ENCODE measurements around the gene SLC17A3. TPM values are rescaled to one million over a fixed set of nuclear protein-coding genes. Genes with fewer than 3 reads are reported as not detected.

The SLC17A3 gene
- total RNA-seq, 2 experiments from 2014 or later, result 0.06 TPM; not detected in 1

DNA sequence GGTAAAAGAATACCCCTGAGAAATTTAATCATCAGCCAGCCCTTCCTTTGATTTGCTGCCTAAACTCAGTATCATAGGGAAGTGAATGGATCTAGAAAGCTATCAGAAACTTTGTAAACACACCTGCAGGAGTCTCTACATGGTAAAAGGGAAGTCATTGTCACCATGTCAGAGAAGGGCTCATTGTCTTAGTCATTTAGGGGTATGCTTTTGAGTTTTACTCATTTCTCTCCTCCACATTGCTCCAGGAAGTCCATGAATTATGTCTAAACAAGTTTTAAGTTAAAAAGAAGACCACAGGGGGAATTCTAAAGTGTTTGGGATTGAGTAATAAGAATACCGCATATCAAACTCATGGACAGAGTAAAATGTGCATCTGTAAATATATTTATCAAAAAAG is 44.7 kb downstream of the SLC17A3 start:
- ChIA-PET POLR2A (no interaction called here), CTCF (ENCODE audit: unreplicated experiment) (no interaction called here)
- Histone ChIP-seq H3K9me2 (ENCODE audit: insufficient read depth, low read length) (no peaks in the 10 kb centered on the region), H3K4me3 (ENCODE audit: low read depth, low read length, poor library complexity, severe bottlenecking) (no peak overlapping the region), H3K4me1 (ENCODE audit: insufficient read depth, low read length, poor library complexity, severe bottlenecking) (no peaks in the 10 kb centered on the region), H3K27ac (ENCODE audit: low read depth, low read length, poor library complexity, severe bottlenecking) (no peak overlapping the region), H4K20me1 (ENCODE audit: insufficient read depth, low read length) (no peaks in the 10 kb centered on the region), H3K79me2 (ENCODE audit: insufficient read depth, low read depth, low read length) (no peaks in the 10 kb centered on the region), H2AFZ (ENCODE audit: low read length) (no peak overlapping the region), H3K9me3 (ENCODE audit: low read length) (no peaks in the 10 kb centered on the region), H3K36me3 (ENCODE audit: insufficient read depth, low read length) (no peaks in the 10 kb centered on the region), H3K4me2 (ENCODE audit: low read length) (no peak overlapping the region)
- BruUV-seq (replicated peaks), result no TSS peak
- intact Hi-C loops (cut with micrococcal nuclease; ENCODE audit: unreplicated experiment), result no loop called here
- DNase-seq (ENCODE audit: low spot score), result no peak
- TF ChIP-seq, protein P1, sequence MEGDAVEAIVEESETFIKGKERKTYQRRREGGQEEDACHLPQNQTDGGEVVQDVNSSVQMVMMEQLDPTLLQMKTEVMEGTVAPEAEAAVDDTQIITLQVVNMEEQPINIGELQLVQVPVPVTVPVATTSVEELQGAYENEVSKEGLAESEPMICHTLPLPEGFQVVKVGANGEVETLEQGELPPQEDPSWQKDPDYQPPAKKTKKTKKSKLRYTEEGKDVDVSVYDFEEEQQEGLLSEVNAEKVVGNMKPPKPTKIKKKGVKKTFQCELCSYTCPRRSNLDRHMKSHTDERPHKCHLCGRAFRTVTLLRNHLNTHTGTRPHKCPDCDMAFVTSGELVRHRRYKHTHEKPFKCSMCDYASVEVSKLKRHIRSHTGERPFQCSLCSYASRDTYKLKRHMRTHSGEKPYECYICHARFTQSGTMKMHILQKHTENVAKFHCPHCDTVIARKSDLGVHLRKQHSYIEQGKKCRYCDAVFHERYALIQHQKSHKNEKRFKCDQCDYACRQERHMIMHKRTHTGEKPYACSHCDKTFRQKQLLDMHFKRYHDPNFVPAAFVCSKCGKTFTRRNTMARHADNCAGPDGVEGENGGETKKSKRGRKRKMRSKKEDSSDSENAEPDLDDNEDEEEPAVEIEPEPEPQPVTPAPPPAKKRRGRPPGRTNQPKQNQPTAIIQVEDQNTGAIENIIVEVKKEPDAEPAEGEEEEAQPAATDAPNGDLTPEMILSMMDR (conservative IDR thresholded peaks at IDR 0.05; ENCODE audit: low read length), result no peak
- no peak for TF ChIP-seq EZH2phosphoT487 (IDR thresholded peaks at IDR 0.05; ENCODE audit: borderline replicate concordance, low read depth, low read length)

DNA sequence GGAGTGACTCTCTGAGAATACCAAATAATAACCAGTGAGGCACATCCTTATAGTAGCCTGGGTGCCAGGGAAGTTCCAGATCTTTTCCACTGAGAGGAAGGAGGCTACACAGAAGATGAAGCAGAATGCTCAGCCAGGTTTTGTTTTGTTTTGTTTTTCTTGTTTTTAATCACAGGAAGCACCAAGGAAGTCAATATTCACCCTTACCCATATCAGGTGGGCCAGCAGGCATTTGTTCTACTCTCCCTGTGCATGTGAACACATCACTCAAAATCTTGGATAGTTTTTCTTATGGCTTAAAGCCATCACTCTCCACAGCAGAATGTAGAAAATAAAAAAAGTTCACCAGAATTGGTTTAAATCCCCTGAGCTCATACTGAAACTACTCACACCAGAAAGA is 52.7 kb downstream of the SLC17A3 start:
- H3K79me2 ChIP-seq (ENCODE audit: insufficient read depth, low read depth, low read length), result no peaks in the 10 kb centered on the region
- POLR2A ChIA-PET, result interaction anchor here (0.7 kb wide), 1 partner anchor 15 kb away, joined by 3 read pairs; no protein-coding TSS in a partner anchor
- no peak overlapping the region for H3K4me2 ChIP-seq (ENCODE audit: low read length)
- no peak overlapping the region for H2AFZ ChIP-seq (ENCODE audit: low read length)
- H3K27ac ChIP-seq (ENCODE audit: low read depth, low read length, poor library complexity, severe bottlenecking), result no peak overlapping the region
- H3K4me3 ChIP-seq (ENCODE audit: low read depth, low read length, poor library complexity, severe bottlenecking), result no peak overlapping the region
- H4K20me1 ChIP-seq (ENCODE audit: insufficient read depth, low read length), result no peaks in the 10 kb centered on the region
- H3K36me3 ChIP-seq (ENCODE audit: insufficient read depth, low read length), result no peaks in the 10 kb centered on the region
- CTCF ChIA-PET (ENCODE audit: unreplicated experiment), result no interaction called here
- no peak for DNase-seq (ENCODE audit: low spot score)
- no peaks in the 10 kb centered on the region for H3K9me3 ChIP-seq (ENCODE audit: low read length)
- TF ChIP-seq, protein P1 (conservative IDR thresholded peaks at IDR 0.05; ENCODE audit: low read length), result no peak
- TF ChIP-seq EZH2phosphoT487 (IDR thresholded peaks at IDR 0.05; ENCODE audit: borderline replicate concordance, low read depth, low read length), result no peak
- BruUV-seq (replicated peaks), result no TSS peak
- H3K9me2 ChIP-seq (ENCODE audit: insufficient read depth, low read length), result no peaks in the 10 kb centered on the region
- intact Hi-C loops (cut with micrococcal nuclease; ENCODE audit: unreplicated experiment), result no loop called here
- H3K4me1 ChIP-seq (ENCODE audit: insufficient read depth, low read length, poor library complexity, severe bottlenecking), result no peaks in the 10 kb centered on the region

DNA sequence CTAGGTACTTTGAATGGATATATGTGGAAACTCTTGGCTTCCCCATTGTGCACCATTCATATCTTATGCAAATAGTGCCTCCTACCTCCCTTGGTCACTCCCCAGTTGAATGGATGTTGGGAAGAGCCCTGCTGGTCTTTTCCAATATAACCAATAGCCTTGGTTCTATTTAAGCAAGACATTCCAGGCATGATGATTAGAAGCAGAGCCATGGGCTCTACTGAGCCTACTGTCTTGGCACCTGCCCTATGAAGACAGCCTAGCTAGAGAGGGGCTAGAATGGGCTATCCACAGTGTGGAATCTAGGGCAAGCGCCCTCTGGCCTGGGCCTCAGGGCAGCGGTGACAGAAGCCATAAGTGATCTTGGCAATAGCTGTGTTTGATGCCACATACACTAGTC is 57.8 kb downstream of the SLC17A3 start:
- no TSS peak for BruUV-seq (replicated peaks)
- CTCF ChIA-PET (ENCODE audit: unreplicated experiment), result no interaction called here
- POLR2A ChIA-PET, result no interaction called here

More for the DNA sequence above, 57.8 kb downstream of the SLC17A3 start:
- intact Hi-C loops (cut with micrococcal nuclease; ENCODE audit: unreplicated experiment), result no loop called here
- Histone ChIP-seq H2AFZ (ENCODE audit: low read length) (no peak overlapping the region), H4K20me1 (ENCODE audit: insufficient read depth, low read length) (no peaks in the 10 kb centered on the region), H3K4me3 (ENCODE audit: low read depth, low read length, poor library complexity, severe bottlenecking) (no peak overlapping the region), H3K79me2 (ENCODE audit: insufficient read depth, low read depth, low read length) (no peaks in the 10 kb centered on the region), H3K4me2 (ENCODE audit: low read length) (no peak overlapping the region), H3K9me2 (ENCODE audit: insufficient read depth, low read length) (no peaks in the 10 kb centered on the region), H3K36me3 (ENCODE audit: insufficient read depth, low read length) (no peaks in the 10 kb centered on the region), H3K27ac (ENCODE audit: low read depth, low read length, poor library complexity, severe bottlenecking) (no peak overlapping the region), H3K4me1 (ENCODE audit: insufficient read depth, low read length, poor library complexity, severe bottlenecking) (no peaks in the 10 kb centered on the region), H3K9me3 (ENCODE audit: low read length) (no peaks in the 10 kb centered on the region)
- no peak for TF ChIP-seq EZH2phosphoT487 (IDR thresholded peaks at IDR 0.05; ENCODE audit: borderline replicate concordance, low read depth, low read length)
- TF ChIP-seq, protein P1 (conservative IDR thresholded peaks at IDR 0.05; ENCODE audit: low read length), result no peak
- DNase-seq (ENCODE audit: low spot score), result no peak

Measured in OCI-LY7 (cell line).